Measurements from ENCODE around the gene ELL. TPM values are rescaled to one million over a fixed set of nuclear protein-coding genes. Genes with fewer than 3 reads are reported as not detected.

Gene ELL
- polyA plus RNA-seq, 1 of the 3 experiments (the other 2 are of a cell fraction) = 7.4 TPM

GRCh38 chr19:18423258-18424020 is 98.4 kb downstream of the ELL start:
- Histone ChIP-seq H3K27ac (ENCODE audit: low read depth in 2 of 2, low read length in 1 of 2) (no peak overlapping the region), H3K4me1 (ENCODE audit: control insufficient read depth in 1 of 2, insufficient read depth in 2 of 2, low read depth in 1 of 2, low read length in 1 of 2) (peaks cover 16 to 44% of the 10 kb centered on the region in 2 experiments; a peak in 2 of 4 replicates), H2AFZ (ENCODE audit: low read depth) (no peak overlapping the region), H3F3A (replicated peaks; ENCODE audit: insufficient read depth) (peaks cover 4% of the 10 kb centered on the region), H3K9me2 (no peaks in the 10 kb centered on the region), H3K4me2 (no peak overlapping the region), H3K79me2 (ENCODE audit: insufficient read depth) (peaks cover 66% of the 10 kb centered on the region), H3K36me3 (replicated peaks in 1 of 2; ENCODE audit: control insufficient read depth in 1 of 2, insufficient read depth in 2 of 2, low read length in 1 of 2) (peaks cover 0 to 5% of the 10 kb centered on the region in 2 experiments), H3K4me3 (ENCODE audit: low read depth in 2 of 2, low read length in 1 of 2) (no peak overlapping the region), H3K9ac (no peak overlapping the region), H3K27me3 (ENCODE audit: insufficient read depth) (no peaks in the 10 kb centered on the region), H4K20me1 (ENCODE audit: insufficient read depth) (peaks cover 52% of the 10 kb centered on the region), H3K9me3 (no peaks in the 10 kb centered on the region)
- POLR2A ChIA-PET = interaction anchor here (1.2 kb wide), 1 partner anchor 142 kb away, joined by 3 read pairs; the partner anchor contains the start of gene JUND
- WGBS (ENCODE audit: low lambda C conversion rate) = 97% methylated on average over 20 of the region's 21 CpGs
- no peak for TF ChIP-seq TEAD4 (IDR thresholded peaks at IDR 0.05; ENCODE audit: borderline replicate concordance, insufficient read depth)
- TF ChIP-seq FOXJ3 (CRISPR knock-in tag; IDR thresholded peaks at IDR 0.05) = no peak
- no peak for TF ChIP-seq RCOR1 (IDR thresholded peaks at IDR 0.05; ENCODE audit: low read length)
- TF ChIP-seq, protein P1, sequence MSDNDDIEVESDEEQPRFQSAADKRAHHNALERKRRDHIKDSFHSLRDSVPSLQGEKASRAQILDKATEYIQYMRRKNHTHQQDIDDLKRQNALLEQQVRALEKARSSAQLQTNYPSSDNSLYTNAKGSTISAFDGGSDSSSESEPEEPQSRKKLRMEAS (IDR thresholded peaks at IDR 0.05; ENCODE audit: low read depth) = no peak
- TF ChIP-seq, protein P2, sequence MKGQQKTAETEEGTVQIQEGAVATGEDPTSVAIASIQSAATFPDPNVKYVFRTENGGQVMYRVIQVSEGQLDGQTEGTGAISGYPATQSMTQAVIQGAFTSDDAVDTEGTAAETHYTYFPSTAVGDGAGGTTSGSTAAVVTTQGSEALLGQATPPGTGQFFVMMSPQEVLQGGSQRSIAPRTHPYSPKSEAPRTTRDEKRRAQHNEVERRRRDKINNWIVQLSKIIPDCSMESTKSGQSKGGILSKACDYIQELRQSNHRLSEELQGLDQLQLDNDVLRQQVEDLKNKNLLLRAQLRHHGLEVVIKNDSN (IDR thresholded peaks at IDR 0.05; ENCODE audit: borderline replicate concordance, low read depth) = no peak
- no peak for TF ChIP-seq MEF2A (IDR thresholded peaks at IDR 0.05; ENCODE audit: borderline replicate concordance, low read depth)
- no peak for TF ChIP-seq CHD2 (IDR thresholded peaks at IDR 0.05; ENCODE audit: low read length, partially characterized antibody)
- no peak for TF ChIP-seq ELF1 (IDR thresholded peaks at IDR 0.05)
- no peak for TF ChIP-seq SIN3A (IDR thresholded peaks at IDR 0.05; ENCODE audit: borderline replicate concordance, low read depth, low read length)
- TF ChIP-seq FOXM1 (IDR thresholded peaks at IDR 0.05; ENCODE audit: low read depth) = no peak
- no peak for TF ChIP-seq USF2 (IDR thresholded peaks at IDR 0.05; ENCODE audit: borderline replicate concordance, low read depth, low read length)
- TF ChIP-seq, protein P3, sequence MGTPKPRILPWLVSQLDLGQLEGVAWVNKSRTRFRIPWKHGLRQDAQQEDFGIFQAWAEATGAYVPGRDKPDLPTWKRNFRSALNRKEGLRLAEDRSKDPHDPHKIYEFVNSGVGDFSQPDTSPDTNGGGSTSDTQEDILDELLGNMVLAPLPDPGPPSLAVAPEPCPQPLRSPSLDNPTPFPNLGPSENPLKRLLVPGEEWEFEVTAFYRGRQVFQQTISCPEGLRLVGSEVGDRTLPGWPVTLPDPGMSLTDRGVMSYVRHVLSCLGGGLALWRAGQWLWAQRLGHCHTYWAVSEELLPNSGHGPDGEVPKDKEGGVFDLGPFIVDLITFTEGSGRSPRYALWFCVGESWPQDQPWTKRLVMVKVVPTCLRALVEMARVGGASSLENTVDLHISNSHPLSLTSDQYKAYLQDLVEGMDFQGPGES (IDR thresholded peaks at IDR 0.05; ENCODE audit: low read depth, low read length) = no peak
- TF ChIP-seq JUND (IDR thresholded peaks at IDR 0.05) = no peak
- no peak for TF ChIP-seq FOSL2 (IDR thresholded peaks at IDR 0.05; ENCODE audit: borderline replicate concordance, low read depth)
- TF ChIP-seq POLR2AphosphoS5 (IDR thresholded peaks at IDR 0.05; ENCODE audit: low read depth, low read length) = no peak
- no peak for TF ChIP-seq EP300 (IDR thresholded peaks at IDR 0.05; ENCODE audit: borderline replicate concordance in 1 of 2, low read depth in 1 of 2, low read length in 1 of 2)
- TF ChIP-seq NRF1 (IDR thresholded peaks at IDR 0.05; ENCODE audit: low read depth, low read length) = no peak
- TF ChIP-seq RAD21 (IDR thresholded peaks at IDR 0.05; ENCODE audit: low read length) = no peak
- TF ChIP-seq ZBTB33 (IDR thresholded peaks at IDR 0.05; ENCODE audit: borderline replicate concordance, low read depth) = no peak
- no peak for DNase-seq
- CTCF ChIA-PET = interaction anchor here (0.8 to 1.5 kb wide), 5 partner anchors 9 to 172 kb away, joined by 3 to 4 read pairs (median 3); no protein-coding TSS in a partner anchor
